Midbrain (tissue), 1 donor: Measurements from ENCODE around the gene RRP9.
"Not testable (repeated sequence)": the region's sequence is repeated elsewhere in the genome, so short reads cannot be mapped to it uniquely, and the experiment has no call there.

Source experiments
- DNase-seq: peaks from one replicate; lab custom pipeline; 2025; lab: John Stamatoyannopoulos, UW

RRP9 gene

GRCh38 chr3:51904034-51904823, 37.5 kb downstream of the RRP9 start:
- no peak for DNase-seq

- not testable (repeated sequence) for DNase-seq
Observed at GRCh38 chr3:51902361-51902760, 39.3 kb downstream of the RRP9 start.

DNA sequence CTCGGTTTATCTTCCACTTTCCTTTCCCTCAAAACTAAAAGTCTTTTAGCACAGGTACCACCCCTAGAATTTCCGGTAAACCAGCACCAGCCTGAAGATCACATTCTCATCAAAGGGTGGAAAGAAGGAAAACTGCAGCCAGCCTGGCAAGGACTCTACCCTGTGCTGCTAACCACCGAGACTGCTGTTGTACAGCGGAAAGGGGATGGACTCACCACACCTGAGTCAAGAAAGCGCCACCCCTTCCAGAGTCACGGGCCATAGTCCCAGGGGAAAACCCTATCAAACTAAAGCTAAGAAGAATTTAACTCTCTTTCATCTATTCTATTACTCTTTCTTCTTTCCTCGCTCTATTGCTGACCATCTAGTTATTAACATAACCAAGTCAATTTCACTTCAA, 41.7 kb downstream of the RRP9 start:
- DNase-seq = not testable (repeated sequence)

GRCh38 chr3:51897391-51897790, 44.3 kb downstream of the RRP9 start:
- no peak for DNase-seq

DNA sequence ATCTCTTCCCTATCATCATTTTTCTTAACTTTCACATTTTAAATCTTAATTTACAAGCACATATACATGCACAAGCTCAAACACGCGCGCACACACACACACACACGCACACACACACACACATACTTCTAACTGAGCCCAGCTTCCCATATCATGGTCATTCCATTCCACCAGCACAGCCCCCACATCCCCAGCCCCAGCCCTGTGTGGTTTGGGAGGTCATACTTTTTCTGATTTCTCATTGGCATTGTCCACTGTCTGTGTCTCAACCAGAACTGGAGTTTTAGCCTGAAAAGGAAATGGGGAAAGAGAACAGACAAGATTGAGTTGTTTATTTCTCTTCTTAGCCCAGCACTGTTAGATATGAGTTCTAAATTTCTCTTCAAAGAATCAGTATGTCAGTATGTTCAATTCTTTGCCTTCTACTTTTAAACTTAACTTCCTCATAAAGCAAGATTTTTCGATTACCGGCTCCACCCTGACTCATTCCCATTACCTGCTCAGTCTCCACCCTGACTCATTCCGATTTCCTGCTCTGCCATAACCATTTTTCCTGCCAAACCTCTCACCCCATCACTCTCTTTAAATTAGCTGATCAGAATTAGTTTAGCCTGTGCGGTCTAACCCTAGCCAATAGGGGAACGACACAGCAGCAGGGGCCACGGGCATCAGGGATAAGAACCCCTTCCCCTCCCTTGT, 44.9 kb downstream of the RRP9 start:
- DNase-seq = no peak

DNA sequence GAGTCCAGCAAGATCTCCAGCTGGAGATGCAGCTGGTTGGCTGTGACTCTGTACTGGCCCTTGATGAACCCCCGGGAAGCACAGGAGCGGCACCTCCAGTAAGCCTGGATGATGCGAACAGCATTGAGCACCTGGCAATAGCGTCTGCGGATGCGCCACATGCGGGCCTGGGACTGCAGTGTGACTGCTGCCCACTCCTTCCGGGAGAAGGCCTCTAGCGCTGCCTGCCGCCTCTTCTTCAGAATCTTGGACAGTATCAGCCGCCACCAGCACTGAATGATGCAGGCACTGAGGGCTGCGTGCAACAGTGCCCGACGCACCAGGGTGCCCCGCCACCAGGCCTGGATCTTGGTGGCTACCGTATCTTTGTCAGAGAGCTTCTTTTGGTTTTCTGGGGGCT, 46.8 kb downstream of the RRP9 start:
- no peak for DNase-seq

GRCh38 chr3:51894391-51894790, 47.3 kb downstream of the RRP9 start:
- no peak for DNase-seq

DNA sequence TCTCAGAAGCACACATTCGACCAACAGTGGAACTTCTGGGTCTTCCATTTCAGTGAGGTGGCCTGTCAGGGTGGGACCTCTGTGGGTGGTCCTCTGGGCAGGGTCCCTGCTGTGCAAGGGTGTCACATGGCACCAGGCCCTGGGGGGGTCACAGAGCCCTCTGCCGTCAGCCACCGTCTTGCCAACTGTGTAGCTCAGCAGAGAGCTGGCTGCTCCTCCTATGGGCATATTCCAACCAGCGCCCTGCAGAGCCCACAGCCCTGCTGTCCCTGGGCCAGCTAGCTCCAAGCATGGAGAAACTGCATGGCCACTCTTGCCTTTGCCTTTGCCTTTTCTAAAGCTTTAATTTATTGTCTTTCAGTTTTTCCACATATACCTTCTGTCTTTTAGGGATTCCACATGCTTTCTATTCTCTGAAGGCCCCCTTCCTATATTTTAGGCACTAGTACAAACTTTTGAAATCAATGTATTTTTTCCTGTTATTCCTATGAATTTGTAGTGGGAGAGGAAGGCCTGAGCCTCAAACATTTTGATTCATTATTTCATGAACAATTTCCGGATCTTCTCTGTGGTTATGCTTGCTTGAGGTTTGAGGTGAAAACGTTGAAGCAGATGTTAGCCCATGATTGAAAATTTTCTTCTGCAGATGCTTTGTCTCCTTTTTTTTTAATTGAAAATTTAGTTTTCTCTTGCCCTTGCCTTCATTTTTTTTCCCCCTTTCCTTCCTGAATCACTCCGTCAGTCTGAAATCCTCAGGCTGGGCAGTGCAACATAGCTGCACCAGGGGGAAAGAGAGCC, 50.3 kb downstream of the RRP9 start:
- no peak for DNase-seq

DNA sequence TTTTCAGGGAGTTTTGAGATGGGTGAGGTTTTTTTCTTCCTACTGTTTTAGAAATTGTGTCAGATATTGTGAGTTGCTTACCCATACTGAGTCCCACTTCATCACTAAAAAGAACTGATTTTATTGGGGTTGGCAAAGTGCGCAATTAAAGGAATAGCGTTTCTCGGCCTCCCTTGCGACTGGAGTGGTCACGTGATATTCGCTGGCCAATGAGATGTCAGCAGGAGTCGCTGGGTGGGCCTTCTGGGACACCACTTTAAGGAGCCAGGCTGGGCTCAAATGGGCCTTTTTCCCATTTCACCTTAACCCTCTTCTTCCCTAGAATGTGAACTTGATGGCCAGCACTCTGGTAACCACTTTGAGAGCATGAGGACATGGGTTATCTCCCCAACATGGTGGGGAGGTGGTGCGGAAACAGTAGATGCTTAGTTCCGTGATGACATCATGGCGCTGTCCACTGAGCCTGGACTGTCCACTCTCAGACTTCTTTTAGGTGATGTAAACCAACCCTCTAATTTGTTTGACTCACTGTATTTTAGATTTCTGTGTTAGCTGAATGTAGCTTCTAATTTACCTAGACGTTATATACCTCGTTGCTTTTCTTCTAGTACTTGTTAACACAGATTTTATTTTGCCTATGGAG, 53.1 kb downstream of the RRP9 start:
- no peak for DNase-seq

- DNase-seq = no peak
Observed at GRCh38 chr3:51887620-51888019, 54.1 kb downstream of the RRP9 start.

DNA sequence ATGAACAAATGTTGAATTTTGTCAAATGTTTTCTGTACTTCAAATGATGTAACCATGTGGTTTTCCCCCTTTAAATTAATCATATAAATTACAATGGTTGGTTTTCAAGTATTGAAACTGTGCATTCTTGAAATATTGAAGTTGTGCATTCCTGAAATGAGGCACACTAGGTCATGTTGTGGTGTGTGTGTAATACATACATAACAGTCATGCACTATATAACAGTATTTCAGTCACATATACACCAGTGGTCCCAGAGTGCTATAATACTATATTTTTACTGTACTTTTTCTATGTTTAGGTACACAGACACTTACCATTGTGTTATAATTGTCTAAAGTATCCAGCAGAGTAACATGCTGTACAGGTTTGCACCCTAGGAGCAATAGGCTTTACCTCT, 55.3 kb downstream of the RRP9 start:
- DNase-seq = no peak
